Esophagus mucosa (tissue), 1 donor: ENCODE results near the gene EEFSEC. TPM values are rescaled to one million over a fixed set of nuclear protein-coding genes. Genes with fewer than 3 reads are reported as not detected.

Source experiments
- ATAC-seq: fragments of 200-7000 bp; cut with Tn5 transposase; one replicate; pipeline ENCODE4 v1.9.1; 2020
- total RNA-seq: library from RNA; stranded (reverse); gene quantifications from one replicate; pipeline ENCODE4 v1.2.4, GENCODE V29; 2023
- donor health status: DM: yes; HTN: yes; CAD: no.

The EEFSEC gene
- total RNA-seq, 1 donor from 2014 or later: 10.4 TPM

DNA sequence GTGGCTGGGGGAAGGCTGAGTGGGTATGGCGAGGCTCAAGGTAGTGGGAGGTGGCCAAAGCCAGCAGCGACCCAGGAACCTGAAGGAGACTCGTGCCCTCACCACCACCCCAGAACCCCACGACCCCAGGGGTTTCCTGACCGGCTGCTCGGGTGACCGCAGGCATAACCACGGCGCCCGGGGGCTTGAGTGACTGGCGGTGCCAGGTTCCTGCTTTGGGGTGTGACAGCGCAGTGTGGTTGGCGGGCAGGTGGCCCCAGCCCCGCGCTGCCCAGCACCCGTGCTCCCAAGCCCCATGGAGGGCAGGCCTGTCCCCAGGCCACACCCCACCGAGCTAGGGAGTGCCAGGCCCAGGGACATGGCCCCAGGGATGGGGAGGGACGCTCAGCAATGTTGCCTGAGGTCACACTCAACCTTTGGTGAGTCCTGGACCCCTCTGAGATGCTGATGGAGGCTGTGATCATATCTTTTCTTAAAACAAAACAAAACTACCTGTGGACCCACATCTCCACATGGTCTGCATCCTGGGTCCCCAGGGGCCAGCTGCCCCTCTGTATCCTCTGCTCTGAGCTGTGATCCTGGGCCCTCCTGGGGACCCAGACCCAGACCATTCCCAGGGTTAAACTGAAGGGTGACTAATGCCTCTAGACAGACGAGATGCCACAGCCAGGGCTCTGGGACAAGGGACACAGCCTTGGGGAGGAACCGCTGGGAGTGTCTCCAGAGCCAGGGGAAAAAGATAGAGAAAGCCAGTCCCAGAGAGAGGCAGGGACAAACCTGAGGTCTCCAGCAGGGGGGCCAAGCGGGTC, 300.4 kb downstream of the EEFSEC start:
- no peak for ATAC-seq

DNA sequence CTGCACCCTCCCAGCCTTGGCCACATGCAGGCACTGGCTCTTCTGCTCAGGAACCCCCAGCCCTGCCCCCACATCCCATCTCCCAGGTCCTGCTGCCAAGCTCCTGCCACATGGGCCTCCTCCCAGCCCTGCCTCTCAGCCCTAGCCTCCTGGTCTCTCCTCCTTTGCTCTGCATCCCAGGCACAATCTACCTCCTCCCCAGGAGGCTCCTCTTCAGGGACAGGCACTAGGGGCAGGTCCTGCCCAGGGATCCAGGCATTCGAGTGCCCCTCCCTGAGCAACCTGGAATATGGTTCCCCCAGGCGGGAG, 301.0 kb downstream of the EEFSEC start:
- ATAC-seq: no peak

DNA sequence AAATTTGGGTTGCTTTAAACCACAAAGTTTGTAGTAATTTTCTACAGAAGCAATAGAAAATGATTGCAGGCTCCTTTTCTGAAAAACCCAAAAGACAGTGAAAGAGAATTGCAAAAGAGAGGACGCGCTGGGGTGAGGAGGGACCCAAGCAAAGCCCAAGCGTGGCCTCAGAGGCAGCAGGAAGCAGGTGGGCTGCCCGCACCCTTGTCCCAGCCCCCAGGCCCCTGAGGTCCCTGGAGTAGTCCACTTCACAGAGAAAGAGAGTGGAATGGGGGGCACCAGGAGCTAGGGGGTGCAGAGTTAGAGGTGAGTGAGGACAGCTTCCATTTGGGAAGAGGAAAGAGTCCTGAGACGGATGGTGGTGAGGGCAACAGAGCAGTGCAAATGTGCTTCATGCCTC, 301.8 kb downstream of the EEFSEC start:
- no peak for ATAC-seq

DNA sequence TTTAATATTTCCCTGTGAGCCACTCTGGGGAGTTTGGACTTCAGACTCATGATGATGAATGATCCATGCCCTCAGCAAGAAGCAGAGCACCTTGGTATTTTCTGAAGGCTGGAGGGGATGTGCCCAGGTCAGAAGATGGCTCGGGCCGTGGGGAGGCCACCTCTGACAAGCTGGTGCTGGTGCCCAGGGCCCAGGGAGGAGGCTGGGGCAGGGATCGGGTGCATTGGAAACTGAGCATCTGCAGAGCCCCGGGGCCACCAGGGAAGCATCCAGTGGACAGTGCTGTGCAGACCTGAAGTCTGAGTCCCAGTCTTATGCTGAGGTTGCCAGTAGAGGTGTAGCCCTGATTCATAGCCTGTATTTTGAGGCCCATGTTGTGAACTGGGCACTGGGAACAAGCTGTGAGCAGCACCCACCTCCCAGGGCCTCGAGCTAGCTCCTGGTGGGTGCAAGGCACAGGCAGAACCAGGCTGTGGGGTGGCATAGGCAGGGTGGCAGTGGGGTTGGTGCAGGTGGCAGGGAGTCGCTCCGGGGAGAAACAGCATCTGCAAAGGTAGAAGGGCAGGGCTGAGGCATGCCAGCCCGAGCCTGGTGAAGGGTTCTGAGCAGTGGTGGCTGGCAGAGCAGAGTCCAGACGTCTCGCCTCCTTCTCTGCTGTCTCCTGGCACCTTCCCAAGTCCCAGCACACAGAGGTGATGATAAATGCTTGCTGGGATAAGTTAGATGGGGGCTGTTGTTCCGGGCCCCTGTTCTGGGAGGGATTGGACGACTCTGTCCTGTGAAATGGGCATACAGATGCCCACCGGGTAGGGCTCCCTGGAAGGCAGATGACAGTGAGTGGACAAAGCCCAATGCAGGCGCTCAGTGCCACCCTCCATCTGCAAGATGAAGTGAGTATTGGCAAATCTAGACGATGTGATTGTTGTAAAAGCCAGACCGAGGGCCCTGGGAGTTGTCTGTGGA, 302.8 kb downstream of the EEFSEC start:
- no peak for ATAC-seq

DNA sequence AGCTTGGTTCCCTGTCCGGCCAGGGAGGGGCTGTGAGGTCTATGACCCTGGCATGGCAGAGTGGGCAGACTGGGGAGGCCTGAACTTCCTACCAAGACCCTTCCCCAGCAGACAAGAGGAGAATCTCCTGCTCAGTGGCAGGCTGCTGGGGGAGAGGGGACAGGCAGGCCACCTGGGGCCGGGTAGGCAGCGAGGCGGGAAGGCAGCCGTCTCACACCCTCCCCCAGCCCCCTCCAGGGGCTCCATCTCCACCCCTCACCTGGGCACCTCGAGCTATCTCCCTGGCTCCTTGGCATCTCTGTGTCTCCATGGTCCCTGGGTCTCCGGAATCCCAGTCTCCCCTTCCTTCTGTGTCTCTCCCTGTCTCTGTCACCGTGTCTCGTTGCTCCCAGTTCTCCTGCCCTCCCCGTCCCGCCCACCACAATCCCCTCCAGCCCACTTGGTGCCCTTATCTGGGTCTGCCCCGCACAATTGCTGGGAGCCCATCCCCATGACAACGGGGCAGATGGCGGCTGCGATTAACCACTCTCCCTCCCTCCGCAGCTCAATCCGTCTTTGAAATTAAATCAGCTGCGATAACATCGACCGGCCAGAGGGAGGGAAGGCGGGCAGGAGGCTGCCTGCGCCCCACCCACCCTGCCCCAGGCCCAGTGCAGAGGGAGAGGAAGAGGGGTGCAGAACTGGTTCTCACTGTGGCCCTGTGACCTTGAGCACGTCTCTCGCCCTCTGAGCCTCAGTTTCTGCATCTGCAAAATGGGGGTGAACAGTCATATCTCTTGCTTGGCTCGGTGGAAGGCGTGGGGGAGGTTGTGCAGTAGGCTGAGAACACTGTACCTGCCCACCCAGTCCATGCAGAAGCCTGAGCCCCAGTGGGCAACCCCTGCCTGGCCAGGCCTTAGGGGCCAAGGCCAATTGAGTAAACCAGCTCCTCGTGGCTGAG, 303.8 kb downstream of the EEFSEC start:
- ATAC-seq: no peak

DNA sequence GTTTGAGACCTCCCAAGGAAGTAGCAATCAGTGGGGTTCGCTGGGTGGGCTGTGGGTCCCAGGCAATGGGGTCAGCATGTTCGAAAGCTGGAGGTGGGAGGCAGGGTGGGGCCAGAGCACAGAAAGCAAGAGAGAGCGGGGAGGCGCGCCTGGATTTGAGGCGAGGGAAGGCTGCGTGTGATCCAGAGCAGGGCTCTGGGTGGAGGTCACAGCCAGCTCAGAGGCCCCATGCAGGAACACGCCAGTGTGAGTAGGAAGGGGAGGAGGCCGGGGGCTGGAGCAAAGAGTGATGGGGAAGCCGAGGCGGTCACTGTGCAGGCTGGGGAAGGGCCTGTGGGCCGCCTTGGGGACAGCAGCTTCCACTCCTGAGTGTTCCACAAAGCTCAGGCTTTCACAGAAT, 304.7 kb downstream of the EEFSEC start:
- no peak for ATAC-seq

Other genes with a start within 250 kb of the EEFSEC start
- gene KBTBD12, start 238.2 kb upstream of the EEFSEC start, total RNA-seq: not detected
- gene SEC61A1, start 101.0 kb upstream of the EEFSEC start, total RNA-seq: 117 TPM
- 28.4 TPM for gene RUVBL1, start 29.7 kb upstream of the EEFSEC start, total RNA-seq